Duodenal mucosa (tissue), 2 donors: Measurements from ENCODE around the gene PLCG2.
"Not testable (repeated sequence)": the region's sequence is repeated elsewhere in the genome, so short reads cannot be mapped to it uniquely, and the experiment has no call there.

Experiments
- H3K27ac ChIP-seq: one replicate; pipeline ENCODE4 v1.7.0; 2013; ENCODE audit warnings: low read depth, low read length
- H3K27me3 ChIP-seq, 2 donors: one replicate each; pipeline ENCODE4 v1.7.0; 2013; ENCODE audit warnings: low read length in 2 of 2, control low read depth in 1 of 2; ENCODE audit not compliant: insufficient read depth in 2 of 2, control insufficient read depth in 1 of 2
- H3K36me3 ChIP-seq, 2 donors: one replicate each; pipeline ENCODE4 v1.7.0; 2013; ENCODE audit warnings: low read length in 2 of 2, control low read depth in 1 of 2; ENCODE audit not compliant: insufficient read depth in 2 of 2, control insufficient read depth in 1 of 2
- H3K4me1 ChIP-seq, 2 donors: one replicate each; pipeline ENCODE4 v1.7.0; 2013; ENCODE audit warnings: low read length in 2 of 2, control low read depth in 1 of 2; ENCODE audit not compliant: insufficient read depth in 2 of 2, control insufficient read depth in 1 of 2
- H3K4me3 ChIP-seq, 2 donors: one replicate each; pipeline ENCODE4 v1.7.0; 2013; ENCODE audit warnings: low read length in 2 of 2, low read depth in 1 of 2
- H3K9ac ChIP-seq, 2 donors: one replicate each; pipeline ENCODE4 v1.7.0; 2013; ENCODE audit warnings: low read length in 2 of 2, low read depth in 1 of 2
- H3K9me3 ChIP-seq, 2 donors: one replicate each; pipeline ENCODE4 v1.7.0; 2013; ENCODE audit warnings: low read length in 2 of 2, control low read depth in 1 of 2; ENCODE audit not compliant: control insufficient read depth in 1 of 2

Gene PLCG2

GRCh38 chr16:81739503-81739902, 39.6 kb upstream of the PLCG2 start:
- no peak overlapping the region for H3K27ac ChIP-seq
- no peaks in the 10 kb centered on the region for H3K27me3 ChIP-seq
- no peaks in the 10 kb centered on the region for H3K9me3 ChIP-seq
- H3K9ac ChIP-seq: no peak overlapping the region
- no peaks in the 10 kb centered on the region for H3K36me3 ChIP-seq
- peaks cover 8 to 10% of the 10 kb centered on the region in 2 donors for H3K4me1 ChIP-seq
- H3K4me3 ChIP-seq: no peak overlapping the region

GRCh38 chr16:81740169-81740568, 38.9 kb upstream of the PLCG2 start:
- no peak overlapping the region for H3K4me3 ChIP-seq
- no peak overlapping the region for H3K27ac ChIP-seq
- no peaks in the 10 kb centered on the region for H3K27me3 ChIP-seq
- no peak overlapping the region for H3K9ac ChIP-seq
- peaks cover 8 to 10% of the 10 kb centered on the region in 2 donors for H3K4me1 ChIP-seq
- no peaks in the 10 kb centered on the region for H3K36me3 ChIP-seq
- H3K9me3 ChIP-seq: no peaks in the 10 kb centered on the region

- H3K9me3 ChIP-seq, H3K27me3 ChIP-seq, H3K27ac ChIP-seq, H3K4me3 ChIP-seq, H3K9ac ChIP-seq, H3K36me3 ChIP-seq: not testable (repeated sequence)
- H3K4me1 ChIP-seq: peaks cover 13 to 17% of the 10 kb centered on the region in 2 donors
These were observed 37.7 kb upstream of the PLCG2 start for GRCh38 chr16:81741430-81741770.

GRCh38 chr16:81744385-81744784, 34.7 kb upstream of the PLCG2 start:
- Histone ChIP-seq H3K27ac (no peak overlapping the region), H3K36me3 (no peaks in the 10 kb centered on the region), H3K9ac (no peak overlapping the region), H3K9me3 (no peaks in the 10 kb centered on the region), H3K4me1 (peaks cover 5 to 13% of the 10 kb centered on the region in 2 donors), H3K4me3 (no peak overlapping the region), H3K27me3 (no peaks in the 10 kb centered on the region)

- no peaks in the 10 kb centered on the region for H3K27me3 ChIP-seq
- no peak overlapping the region for H3K9ac ChIP-seq
- no peaks in the 10 kb centered on the region for H3K9me3 ChIP-seq
- H3K27ac ChIP-seq: no peak overlapping the region
- H3K36me3 ChIP-seq: no peaks in the 10 kb centered on the region
- H3K4me1 ChIP-seq: peaks cover 5 to 13% of the 10 kb centered on the region in 2 donors
- no peak overlapping the region for H3K4me3 ChIP-seq
These were observed 34.2 kb upstream of the PLCG2 start for GRCh38 chr16:81744911-81745310.

GRCh38 chr16:81745704-81746558, 33.2 kb upstream of the PLCG2 start:
- H3K4me1 ChIP-seq: peaks cover 5 to 11% of the 10 kb centered on the region in 2 donors
- no peaks in the 10 kb centered on the region for H3K9me3 ChIP-seq
- H3K4me3 ChIP-seq: peak overlapping the region; percentile 61 to 66
- no peaks in the 10 kb centered on the region for H3K36me3 ChIP-seq
- H3K9ac ChIP-seq: peak overlapping the region; percentile 20 to 50
- no peaks in the 10 kb centered on the region for H3K27me3 ChIP-seq
- no peak overlapping the region for H3K27ac ChIP-seq

- H3K4me1 ChIP-seq: peaks cover 5 to 10% of the 10 kb centered on the region in 2 donors
- peak overlapping the region; percentile 61 to 66 for H3K4me3 ChIP-seq
- no peaks in the 10 kb centered on the region for H3K27me3 ChIP-seq
These were observed 32.5 kb upstream of the PLCG2 start for GRCh38 chr16:81746566-81746965.

GRCh38 chr16:81748476-81749198, 30.5 kb upstream of the PLCG2 start:
- H3K4me3 ChIP-seq: no peak overlapping the region
- no peaks in the 10 kb centered on the region for H3K9me3 ChIP-seq
- H3K4me1 ChIP-seq: peaks cover 13 to 16% of the 10 kb centered on the region in 2 donors
- no peak overlapping the region for H3K27ac ChIP-seq
- H3K27me3 ChIP-seq: no peaks in the 10 kb centered on the region
- H3K36me3 ChIP-seq: no peaks in the 10 kb centered on the region
- H3K9ac ChIP-seq: no peak overlapping the region

More at GRCh38 chr16:81746566-81746965, 32.5 kb upstream of the PLCG2 start:
- Histone ChIP-seq H3K9me3 (no peaks in the 10 kb centered on the region), H3K36me3 (no peaks in the 10 kb centered on the region), H3K27ac (no peak overlapping the region), H3K9ac (peak overlapping the region in 1 of 2 donors; percentile 20)

GRCh38 chr16:81752225-81752875, 26.7 kb upstream of the PLCG2 start:
- Histone ChIP-seq H3K27ac (peak overlapping the region; percentile 34), H3K4me1 (peaks cover 6 to 16% of the 10 kb centered on the region in 2 donors), H3K36me3 (no peaks in the 10 kb centered on the region), H3K4me3 (no peak overlapping the region), H3K9ac (peak overlapping the region in 1 of 2 donors; percentile 23), H3K27me3 (no peaks in the 10 kb centered on the region), H3K9me3 (no peaks in the 10 kb centered on the region)

- Histone ChIP-seq H3K36me3 (no peaks in the 10 kb centered on the region), H3K9ac (peak overlapping the region in 1 of 2 donors; percentile 23), H3K4me3 (no peak overlapping the region), H3K27me3 (no peaks in the 10 kb centered on the region), H3K9me3 (no peaks in the 10 kb centered on the region), H3K4me1 (peaks cover 6 to 16% of the 10 kb centered on the region in 2 donors), H3K27ac (peak overlapping the region; percentile 34)
These were observed 26.2 kb upstream of the PLCG2 start for GRCh38 chr16:81752876-81753227.
